Activated CD8-positive, alpha-beta T cell treated with anti-CD3 and anti-CD28 coated beads for 36 hours (primary cell): ENCODE results near the gene NLK. TPM values are rescaled to one million over a fixed set of nuclear protein-coding genes. Genes with fewer than 3 reads are reported as not detected.

Experiments used
- ATAC-seq: fragments of 200-7000 bp; cut with Tn5 transposase; one replicate; pipeline ENCODE4 v1.10.0; 2021; ENCODE audit warnings: mild to moderate bottlenecking, moderate library complexity
- CTCF ChIA-PET: fragments of 350-600 bp; sonication (Branson Sonifier 250); formaldehyde crosslinking; loops from one replicate; lab custom pipeline; 2021; ENCODE audit warnings: antibody characterized with exemption; lab: Charles Lee
- POLR2A ChIA-PET: fragments of 350-600 bp; sonication (Branson Sonifier 250); formaldehyde crosslinking; loops from one replicate; lab custom pipeline; 2021; ENCODE audit warnings: antibody characterized with exemption; lab: Charles Lee
- DNase-seq: peaks from one replicate; pipeline ENCODE4 v3.0.0-alpha.2; 2020
- H3K27ac Mint-ChIP-seq: one replicate; pipeline ENCODE4 v1.8.0; 2021; ENCODE audit warnings: mild to moderate bottlenecking, mixed read lengths
- H3K27me3 Mint-ChIP-seq: one replicate; pipeline ENCODE4 v1.8.0; 2021; ENCODE audit warnings: mixed read lengths
- H3K36me3 Mint-ChIP-seq: one replicate; pipeline ENCODE4 v1.8.0; 2021; ENCODE audit warnings: low read depth, mixed read lengths
- H3K4me1 Mint-ChIP-seq: one replicate; pipeline ENCODE4 v1.8.0; 2021; ENCODE audit warnings: low read depth, mixed read lengths
- H3K4me3 Mint-ChIP-seq: one replicate; pipeline ENCODE4 v1.8.0; 2021; ENCODE audit warnings: mild to moderate bottlenecking, moderate library complexity, mixed read lengths
- H3K9me3 Mint-ChIP-seq: one replicate; pipeline ENCODE4 v1.8.0; 2021; ENCODE audit warnings: mixed read lengths
- intact Hi-C: fragments of 100-400 bp; cut with micrococcal nuclease; formaldehyde crosslinking; loops from one replicate; pipeline ENCODE4 v1.10.0; 2022
- total RNA-seq, 2 experiments: library from RNA; stranded (reverse); gene quantifications; one replicate each; pipeline ENCODE4 v1.2.3, GENCODE V29; 2021
- TF ChIP-seq, protein P1 (sequence below): fragments of 200-600 bp; IDR thresholded peaks from one replicate; pipeline ENCODE4 v1.8.0; 2022; ENCODE audit warnings: antibody characterized with exemption, mild to moderate bottlenecking

NLK gene
- total RNA-seq, 2 experiments from 2014 or later: 7.3 to 7.8 TPM

DNA sequence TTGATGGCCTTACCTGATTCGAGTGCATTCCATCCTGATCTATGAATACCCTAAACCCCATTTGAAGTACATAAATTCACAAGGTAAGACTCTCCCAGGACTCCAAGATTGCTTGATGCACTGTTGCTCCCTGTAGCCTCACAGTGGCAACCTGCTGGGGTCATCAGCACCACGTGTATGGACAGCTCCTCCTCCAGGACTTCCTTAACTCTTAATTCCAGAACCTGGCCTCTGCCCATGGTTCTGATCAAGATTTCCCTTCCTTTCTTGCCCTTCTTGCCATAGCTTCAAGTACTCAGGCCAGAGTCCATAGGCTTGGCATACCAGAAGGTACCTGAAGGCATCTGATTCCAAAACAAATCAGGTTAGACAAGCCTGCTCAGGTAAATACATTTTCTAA lies 34.0 kb upstream of the NLK start:
- no peak overlapping the region for H3K27ac Mint-ChIP-seq
- intact Hi-C loops: no loop called here
- H3K27me3 Mint-ChIP-seq: peaks cover 7% of the 10 kb centered on the region
- ChIA-PET POLR2A (no interaction called here), CTCF (interaction anchor here (1.2 kb wide), 1 partner anchor 115 kb away, joined by 3 read pairs; no protein-coding TSS in a partner anchor)
- no peak for ATAC-seq
- no peaks in the 10 kb centered on the region for H3K9me3 Mint-ChIP-seq
- TF ChIP-seq, protein P1, sequence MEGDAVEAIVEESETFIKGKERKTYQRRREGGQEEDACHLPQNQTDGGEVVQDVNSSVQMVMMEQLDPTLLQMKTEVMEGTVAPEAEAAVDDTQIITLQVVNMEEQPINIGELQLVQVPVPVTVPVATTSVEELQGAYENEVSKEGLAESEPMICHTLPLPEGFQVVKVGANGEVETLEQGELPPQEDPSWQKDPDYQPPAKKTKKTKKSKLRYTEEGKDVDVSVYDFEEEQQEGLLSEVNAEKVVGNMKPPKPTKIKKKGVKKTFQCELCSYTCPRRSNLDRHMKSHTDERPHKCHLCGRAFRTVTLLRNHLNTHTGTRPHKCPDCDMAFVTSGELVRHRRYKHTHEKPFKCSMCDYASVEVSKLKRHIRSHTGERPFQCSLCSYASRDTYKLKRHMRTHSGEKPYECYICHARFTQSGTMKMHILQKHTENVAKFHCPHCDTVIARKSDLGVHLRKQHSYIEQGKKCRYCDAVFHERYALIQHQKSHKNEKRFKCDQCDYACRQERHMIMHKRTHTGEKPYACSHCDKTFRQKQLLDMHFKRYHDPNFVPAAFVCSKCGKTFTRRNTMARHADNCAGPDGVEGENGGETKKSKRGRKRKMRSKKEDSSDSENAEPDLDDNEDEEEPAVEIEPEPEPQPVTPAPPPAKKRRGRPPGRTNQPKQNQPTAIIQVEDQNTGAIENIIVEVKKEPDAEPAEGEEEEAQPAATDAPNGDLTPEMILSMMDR: no peak
- H3K4me3 Mint-ChIP-seq: no peak overlapping the region
- no peaks in the 10 kb centered on the region for H3K36me3 Mint-ChIP-seq
- peak; percentile 9 for DNase-seq
- H3K4me1 Mint-ChIP-seq: no peaks in the 10 kb centered on the region

DNA sequence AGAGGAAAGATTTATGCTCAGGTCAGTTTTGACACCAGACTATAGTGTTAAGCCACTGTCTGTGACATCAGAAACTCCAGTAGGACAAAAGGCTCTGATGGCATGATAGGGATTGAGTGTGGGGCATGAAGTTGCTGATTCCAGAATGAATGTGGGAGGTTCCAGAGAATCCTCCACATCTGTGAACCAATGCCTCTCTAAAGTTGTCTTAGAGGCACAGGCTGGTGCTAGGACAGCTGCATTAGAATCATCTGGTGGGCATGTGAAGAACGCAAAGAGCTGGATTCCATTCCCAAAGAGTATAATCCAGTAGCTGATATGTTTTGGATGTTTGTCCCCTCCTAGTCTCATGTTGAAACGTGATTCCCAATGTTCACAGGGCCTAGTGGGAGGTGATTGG lies 32.1 kb upstream of the NLK start:
- Mint-ChIP-seq H3K9me3 (no peaks in the 10 kb centered on the region), H3K27me3 (peaks cover 11% of the 10 kb centered on the region), H3K4me1 (no peaks in the 10 kb centered on the region), H3K27ac (no peak overlapping the region), H3K36me3 (no peaks in the 10 kb centered on the region), H3K4me3 (no peak overlapping the region)
- DNase-seq: no peak
- no peak for ATAC-seq
- intact Hi-C loops: no loop called here
- CTCF ChIA-PET: interaction anchor here (1.2 to 1.5 kb wide), 3 partner anchors 9 to 117 kb away, joined by 3 read pairs; no protein-coding TSS in a partner anchor
- POLR2A ChIA-PET: no interaction called here
- TF ChIP-seq, protein P1: no peak

DNA sequence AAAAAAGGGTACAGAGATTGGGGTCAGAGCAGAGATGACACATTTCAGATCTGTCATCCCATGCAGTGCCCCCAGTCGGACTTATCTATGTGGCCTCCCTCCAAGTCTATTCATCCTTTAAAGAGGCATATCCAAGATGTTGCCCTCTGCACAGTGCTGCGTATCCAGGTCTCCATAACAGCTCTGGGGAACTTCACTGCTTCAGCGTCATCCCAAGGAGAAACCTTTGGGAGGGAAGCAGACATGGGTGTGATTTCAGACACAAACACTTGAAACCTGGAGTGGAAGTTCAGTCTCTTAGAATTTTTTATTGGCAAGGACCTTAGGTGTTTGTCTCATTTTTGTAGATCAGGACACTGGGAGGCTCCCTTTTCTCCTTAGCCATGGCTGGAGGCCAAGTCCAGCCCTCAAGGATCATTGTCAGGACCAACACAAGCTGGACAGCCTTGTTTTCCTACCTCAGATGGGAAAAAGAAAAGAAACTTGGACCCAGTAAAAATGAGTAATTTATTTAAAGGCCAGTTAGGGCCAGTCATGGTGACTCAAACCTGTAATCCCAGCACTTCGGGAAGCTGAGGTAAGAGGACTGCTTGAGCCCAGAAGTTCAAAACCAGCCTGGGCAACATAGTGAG lies 23.9 kb upstream of the NLK start:
- DNase-seq: no peak
- CTCF ChIA-PET: no interaction called here
- no peaks in the 10 kb centered on the region for H3K9me3 Mint-ChIP-seq
- H3K27ac Mint-ChIP-seq: no peak overlapping the region
- no peak for ATAC-seq
- no peaks in the 10 kb centered on the region for H3K4me1 Mint-ChIP-seq
- no peak overlapping the region for H3K4me3 Mint-ChIP-seq
- intact Hi-C loops: no loop called here
- peaks cover 11% of the 10 kb centered on the region for H3K27me3 Mint-ChIP-seq
- TF ChIP-seq, protein P1: no peak
- no peaks in the 10 kb centered on the region for H3K36me3 Mint-ChIP-seq
- POLR2A ChIA-PET: no interaction called here

DNA sequence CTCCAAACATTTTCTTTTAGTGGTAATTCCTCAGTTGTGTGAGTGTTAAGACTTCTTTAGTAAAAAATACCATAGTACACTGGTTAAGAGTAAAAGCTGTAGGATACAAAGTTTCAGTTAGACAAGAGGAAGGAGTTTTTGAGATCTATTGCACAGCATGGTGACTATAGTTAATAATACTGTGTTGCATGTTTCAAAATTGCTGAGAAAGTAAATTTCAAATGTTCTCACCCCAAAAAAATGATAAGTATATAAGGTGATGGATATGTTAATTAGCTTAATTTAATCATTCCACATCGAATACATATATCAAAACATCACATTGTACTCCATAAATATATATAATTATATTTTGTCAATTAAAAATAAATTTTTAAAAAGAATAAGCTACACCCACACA lies 22.0 kb upstream of the NLK start:
- Mint-ChIP-seq H3K9me3 (no peaks in the 10 kb centered on the region), H3K27me3 (peaks cover 8% of the 10 kb centered on the region), H3K4me1 (no peaks in the 10 kb centered on the region), H3K27ac (no peak overlapping the region), H3K36me3 (no peaks in the 10 kb centered on the region), H3K4me3 (no peak overlapping the region)
- ATAC-seq (no peak), DNase-seq (no peak)
- TF ChIP-seq, protein P1: no peak
- ChIA-PET POLR2A (no interaction called here), CTCF (interaction anchor here (0.8 kb wide), 1 partner anchor 20 kb away, joined by 3 read pairs; no protein-coding TSS in a partner anchor)
- intact Hi-C loops: no loop called here

DNA sequence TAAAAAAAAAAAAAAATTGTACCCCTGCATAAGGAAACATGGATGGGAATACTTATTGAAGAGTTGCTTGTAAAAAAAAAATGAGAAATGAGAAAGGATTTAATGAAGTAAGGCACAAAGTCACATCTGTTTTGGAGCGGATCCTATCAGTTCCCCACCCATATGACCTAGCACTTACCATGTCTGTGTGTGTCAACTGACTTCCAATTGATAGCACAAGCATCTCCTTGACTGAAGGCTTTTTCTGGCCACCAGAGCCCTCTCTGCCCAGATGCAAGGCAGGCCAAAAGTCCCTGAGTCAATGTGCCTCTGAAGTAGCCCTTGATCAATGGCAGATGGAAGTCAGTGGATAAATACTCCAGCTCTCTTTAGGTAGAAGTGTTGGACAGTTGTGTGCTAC lies 13.4 kb upstream of the NLK start:
- H3K4me1 Mint-ChIP-seq: no peaks in the 10 kb centered on the region
- no peaks in the 10 kb centered on the region for H3K9me3 Mint-ChIP-seq
- POLR2A ChIA-PET: interaction anchor here (0.7 to 1.0 kb wide), 2 partner anchors 12 to 43 kb away, joined by 3 read pairs; no protein-coding TSS in a partner anchor
- intact Hi-C loops: no loop called here
- CTCF ChIA-PET: no interaction called here
- no peak overlapping the region for H3K27ac Mint-ChIP-seq
- ATAC-seq (no peak), DNase-seq (no peak)
- H3K27me3 Mint-ChIP-seq: no peaks in the 10 kb centered on the region
- TF ChIP-seq, protein P1: no peak
- H3K36me3 Mint-ChIP-seq: no peaks in the 10 kb centered on the region
- no peak overlapping the region for H3K4me3 Mint-ChIP-seq
